ENCODE data around the gene ARHGAP6.
A peak's percentile ranks its signal among the peaks of the same experiment; 100 is the strongest.

Gene ARHGAP6

DNA sequence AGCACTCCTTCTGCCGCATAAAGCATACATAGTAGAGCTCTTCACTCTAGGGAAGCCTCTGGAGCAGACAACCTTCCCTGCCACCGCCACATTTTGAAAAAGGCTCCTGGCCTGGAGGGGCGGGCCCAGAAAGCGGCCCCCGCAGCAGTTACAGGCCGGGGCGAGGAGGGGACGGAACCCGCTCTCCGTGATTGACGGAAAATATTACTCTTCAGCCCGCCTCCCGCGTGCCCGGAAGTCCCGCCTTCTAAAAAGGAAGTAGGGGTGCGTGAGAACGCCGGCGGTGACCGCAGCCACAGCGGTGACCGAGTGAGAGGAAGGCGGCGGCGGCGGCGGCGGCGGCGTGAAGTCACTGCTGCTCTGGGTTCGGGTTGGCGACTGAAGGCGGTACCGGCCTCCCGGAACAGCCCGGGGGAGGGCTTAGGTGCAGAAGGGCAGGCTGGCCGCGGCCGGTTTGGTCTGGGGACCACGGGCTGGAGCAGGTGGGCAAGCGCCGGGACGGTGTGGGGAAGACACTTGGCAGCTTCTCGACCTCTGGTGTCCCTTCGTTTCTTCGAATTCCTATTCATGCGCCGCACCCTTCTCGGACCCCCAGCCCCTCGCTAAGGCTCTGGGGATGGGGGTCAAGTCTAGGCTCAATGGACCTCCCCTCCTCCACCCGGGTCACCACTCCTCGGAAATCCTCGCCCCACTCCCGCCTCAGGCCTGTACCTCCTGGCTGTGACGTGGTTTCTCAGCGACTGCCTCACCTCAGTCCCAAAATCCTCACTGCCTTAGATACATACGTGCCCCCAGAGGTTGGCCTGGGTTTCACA lies 554.5 kb downstream of the ARHGAP6 start, which contains the start of gene HCCS:
TSS of gene HCCS (plus strand) at position 296 of the 815 bp plus-strand sequence. CDS start 729 bp downstream, outside the sequence.
- ATAC-seq = peak; percentile 99
- TF ChIP-seq, protein P1, sequence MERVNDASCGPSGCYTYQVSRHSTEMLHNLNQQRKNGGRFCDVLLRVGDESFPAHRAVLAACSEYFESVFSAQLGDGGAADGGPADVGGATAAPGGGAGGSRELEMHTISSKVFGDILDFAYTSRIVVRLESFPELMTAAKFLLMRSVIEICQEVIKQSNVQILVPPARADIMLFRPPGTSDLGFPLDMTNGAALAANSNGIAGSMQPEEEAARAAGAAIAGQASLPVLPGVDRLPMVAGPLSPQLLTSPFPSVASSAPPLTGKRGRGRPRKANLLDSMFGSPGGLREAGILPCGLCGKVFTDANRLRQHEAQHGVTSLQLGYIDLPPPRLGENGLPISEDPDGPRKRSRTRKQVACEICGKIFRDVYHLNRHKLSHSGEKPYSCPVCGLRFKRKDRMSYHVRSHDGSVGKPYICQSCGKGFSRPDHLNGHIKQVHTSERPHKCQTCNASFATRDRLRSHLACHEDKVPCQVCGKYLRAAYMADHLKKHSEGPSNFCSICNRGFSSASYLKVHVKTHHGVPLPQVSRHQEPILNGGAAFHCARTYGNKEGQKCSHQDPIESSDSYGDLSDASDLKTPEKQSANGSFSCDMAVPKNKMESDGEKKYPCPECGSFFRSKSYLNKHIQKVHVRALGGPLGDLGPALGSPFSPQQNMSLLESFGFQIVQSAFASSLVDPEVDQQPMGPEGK (CRISPR knock-in tag; IDR thresholded peaks at IDR 0.05; ENCODE audit: borderline replicate concordance) = peak; percentile 93
- TF ChIP-seq OSR1 (CRISPR knock-in tag; IDR thresholded peaks at IDR 0.05) = no peak
- no peak for TF ChIP-seq GLIS3 (CRISPR knock-in tag; IDR thresholded peaks at IDR 0.05)

DNA sequence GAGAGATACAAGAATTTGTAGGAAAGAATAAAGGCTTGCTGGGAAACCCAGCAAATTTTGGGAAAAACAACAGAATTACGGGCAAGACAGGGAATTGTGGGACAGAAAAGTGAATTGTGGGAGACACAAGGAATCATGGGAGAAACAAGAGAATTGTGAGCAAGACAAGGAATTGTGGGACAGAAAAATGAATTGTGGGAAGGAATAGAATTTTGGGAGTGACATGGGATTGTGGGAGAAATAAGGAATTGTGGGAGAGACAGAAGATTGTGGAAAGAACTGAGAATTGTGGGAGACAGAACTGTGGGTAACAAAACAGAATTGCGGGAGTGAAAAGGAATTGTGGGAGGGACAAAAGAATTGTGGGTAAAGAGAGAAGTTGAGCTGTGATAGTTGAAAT lies 555.8 kb downstream of the ARHGAP6 start:
- TF ChIP-seq, protein P2, sequence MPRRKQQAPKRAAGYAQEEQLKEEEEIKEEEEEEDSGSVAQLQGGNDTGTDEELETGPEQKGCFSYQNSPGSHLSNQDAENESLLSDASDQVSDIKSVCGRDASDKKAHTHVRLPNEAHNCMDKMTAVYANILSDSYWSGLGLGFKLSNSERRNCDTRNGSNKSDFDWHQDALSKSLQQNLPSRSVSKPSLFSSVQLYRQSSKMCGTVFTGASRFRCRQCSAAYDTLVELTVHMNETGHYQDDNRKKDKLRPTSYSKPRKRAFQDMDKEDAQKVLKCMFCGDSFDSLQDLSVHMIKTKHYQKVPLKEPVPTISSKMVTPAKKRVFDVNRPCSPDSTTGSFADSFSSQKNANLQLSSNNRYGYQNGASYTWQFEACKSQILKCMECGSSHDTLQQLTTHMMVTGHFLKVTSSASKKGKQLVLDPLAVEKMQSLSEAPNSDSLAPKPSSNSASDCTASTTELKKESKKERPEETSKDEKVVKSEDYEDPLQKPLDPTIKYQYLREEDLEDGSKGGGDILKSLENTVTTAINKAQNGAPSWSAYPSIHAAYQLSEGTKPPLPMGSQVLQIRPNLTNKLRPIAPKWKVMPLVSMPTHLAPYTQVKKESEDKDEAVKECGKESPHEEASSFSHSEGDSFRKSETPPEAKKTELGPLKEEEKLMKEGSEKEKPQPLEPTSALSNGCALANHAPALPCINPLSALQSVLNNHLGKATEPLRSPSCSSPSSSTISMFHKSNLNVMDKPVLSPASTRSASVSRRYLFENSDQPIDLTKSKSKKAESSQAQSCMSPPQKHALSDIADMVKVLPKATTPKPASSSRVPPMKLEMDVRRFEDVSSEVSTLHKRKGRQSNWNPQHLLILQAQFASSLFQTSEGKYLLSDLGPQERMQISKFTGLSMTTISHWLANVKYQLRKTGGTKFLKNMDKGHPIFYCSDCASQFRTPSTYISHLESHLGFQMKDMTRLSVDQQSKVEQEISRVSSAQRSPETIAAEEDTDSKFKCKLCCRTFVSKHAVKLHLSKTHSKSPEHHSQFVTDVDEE (CRISPR knock-in tag; IDR thresholded peaks at IDR 0.05) = no peak
- ATAC-seq = no peak

DNA sequence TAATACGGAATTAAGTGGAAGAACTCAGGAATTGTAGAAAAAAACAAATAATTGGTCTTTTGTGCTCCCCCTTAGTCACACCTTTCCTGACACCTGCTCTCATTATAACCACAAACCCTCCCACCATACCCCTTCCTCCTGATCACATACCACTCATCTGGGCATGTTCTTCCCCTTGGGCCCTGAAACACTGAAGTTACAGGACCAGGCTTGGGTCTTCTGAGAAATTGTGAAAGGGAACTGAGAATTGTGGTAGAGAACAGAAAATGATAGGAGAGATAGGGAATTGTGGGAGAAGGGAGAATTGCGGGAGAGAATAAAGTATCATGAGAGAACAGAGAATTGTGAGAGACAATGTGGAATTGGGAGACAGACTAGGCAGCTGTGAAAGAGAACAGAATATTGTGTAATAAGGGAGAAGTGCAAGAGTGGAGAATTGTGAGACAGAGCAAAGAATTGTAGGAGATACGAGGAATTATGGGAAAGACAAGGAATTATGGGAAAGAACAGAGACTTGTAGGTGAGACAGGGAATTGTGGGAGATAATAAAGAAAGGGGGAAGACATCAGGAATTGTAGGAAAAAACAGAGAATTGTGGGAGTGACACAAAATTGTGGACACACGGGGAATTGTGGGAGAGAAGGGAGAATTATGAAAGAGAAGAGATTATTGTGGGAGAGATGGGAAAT lies 557.3 kb downstream of the ARHGAP6 start:
- TF ChIP-seq ISL1 (CRISPR knock-in tag; IDR thresholded peaks at IDR 0.05) (no peak), CSDC2 (CRISPR knock-in tag; IDR thresholded peaks at IDR 0.05) (no peak), RARB (CRISPR knock-in tag; IDR thresholded peaks at IDR 0.05) (no peak), PPARA (CRISPR knock-in tag; IDR thresholded peaks at IDR 0.05; ENCODE audit: borderline replicate concordance) (no peak), TOX (CRISPR knock-in tag; IDR thresholded peaks at IDR 0.05; ENCODE audit: borderline replicate concordance) (no peak)
- TF ChIP-seq, protein P1 (CRISPR knock-in tag; IDR thresholded peaks at IDR 0.05; ENCODE audit: borderline replicate concordance) = no peak
- TF ChIP-seq, protein P3, sequence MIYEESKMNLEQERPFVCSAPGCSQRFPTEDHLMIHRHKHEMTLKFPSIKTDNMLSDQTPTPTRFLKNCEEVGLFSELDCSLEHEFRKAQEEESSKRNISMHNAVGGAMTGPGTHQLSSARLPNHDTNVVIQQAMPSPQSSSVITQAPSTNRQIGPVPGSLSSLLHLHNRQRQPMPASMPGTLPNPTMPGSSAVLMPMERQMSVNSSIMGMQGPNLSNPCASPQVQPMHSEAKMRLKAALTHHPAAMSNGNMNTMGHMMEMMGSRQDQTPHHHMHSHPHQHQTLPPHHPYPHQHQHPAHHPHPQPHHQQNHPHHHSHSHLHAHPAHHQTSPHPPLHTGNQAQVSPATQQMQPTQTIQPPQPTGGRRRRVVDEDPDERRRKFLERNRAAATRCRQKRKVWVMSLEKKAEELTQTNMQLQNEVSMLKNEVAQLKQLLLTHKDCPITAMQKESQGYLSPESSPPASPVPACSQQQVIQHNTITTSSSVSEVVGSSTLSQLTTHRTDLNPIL (CRISPR knock-in tag; IDR thresholded peaks at IDR 0.05; ENCODE audit: low read depth) = no peak
- TF ChIP-seq, protein P4, sequence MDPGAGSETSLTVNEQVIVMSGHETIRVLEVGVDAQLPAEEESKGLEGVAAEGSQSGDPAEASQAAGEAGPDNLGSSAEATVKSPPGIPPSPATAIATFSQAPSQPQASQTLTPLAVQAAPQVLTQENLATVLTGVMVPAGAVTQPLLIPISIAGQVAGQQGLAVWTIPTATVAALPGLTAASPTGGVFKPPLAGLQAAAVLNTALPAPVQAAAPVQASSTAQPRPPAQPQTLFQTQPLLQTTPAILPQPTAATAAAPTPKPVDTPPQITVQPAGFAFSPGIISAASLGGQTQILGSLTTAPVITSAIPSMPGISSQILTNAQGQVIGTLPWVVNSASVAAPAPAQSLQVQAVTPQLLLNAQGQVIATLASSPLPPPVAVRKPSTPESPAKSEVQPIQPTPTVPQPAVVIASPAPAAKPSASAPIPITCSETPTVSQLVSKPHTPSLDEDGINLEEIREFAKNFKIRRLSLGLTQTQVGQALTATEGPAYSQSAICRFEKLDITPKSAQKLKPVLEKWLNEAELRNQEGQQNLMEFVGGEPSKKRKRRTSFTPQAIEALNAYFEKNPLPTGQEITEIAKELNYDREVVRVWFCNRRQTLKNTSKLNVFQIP (CRISPR knock-in tag; IDR thresholded peaks at IDR 0.05; ENCODE audit: borderline replicate concordance, low read depth) = no peak
- no peak for ATAC-seq

DNA sequence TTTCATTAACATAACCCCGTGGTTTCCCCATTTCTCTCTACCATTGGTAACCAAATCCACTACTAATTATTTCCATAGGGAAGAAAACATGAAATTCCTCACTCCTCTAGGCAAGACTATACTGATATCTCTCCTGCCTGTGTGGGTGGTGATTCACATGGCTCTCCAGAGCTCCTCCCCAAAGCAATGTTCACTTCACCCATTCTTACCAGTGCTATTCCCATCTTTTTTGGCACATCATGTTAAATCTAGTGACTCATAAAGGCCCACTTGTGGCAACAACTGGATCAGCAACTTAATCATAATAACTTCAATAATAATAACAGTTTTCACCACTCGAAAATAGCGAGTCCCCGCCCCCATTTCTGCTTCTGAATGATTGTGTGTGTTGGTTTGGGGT lies 560.6 kb downstream of the ARHGAP6 start:
- no peak for ATAC-seq
- TF ChIP-seq ZC3H10 (CRISPR knock-in tag; IDR thresholded peaks at IDR 0.05) (no peak), ZNF70 (CRISPR knock-in tag; IDR thresholded peaks at IDR 0.05) (no peak), RARB (CRISPR knock-in tag; IDR thresholded peaks at IDR 0.05) (no peak), ZFP30 (CRISPR knock-in tag; IDR thresholded peaks at IDR 0.05) (no peak), CSDC2 (CRISPR knock-in tag; IDR thresholded peaks at IDR 0.05) (no peak), OSR1 (CRISPR knock-in tag; IDR thresholded peaks at IDR 0.05) (no peak), ZNF565 (CRISPR knock-in tag; conservative IDR thresholded peaks at IDR 0.05; ENCODE audit: low read depth) (no peak), SNAI2 (CRISPR knock-in tag; IDR thresholded peaks at IDR 0.05) (no peak), ZNF8 (CRISPR knock-in tag; IDR thresholded peaks at IDR 0.05) (no peak), PPARA (CRISPR knock-in tag; IDR thresholded peaks at IDR 0.05; ENCODE audit: borderline replicate concordance) (no peak), TCF4 (CRISPR knock-in tag; IDR thresholded peaks at IDR 0.05; ENCODE audit: borderline replicate concordance) (no peak)
- TF ChIP-seq, protein P2 (CRISPR knock-in tag; IDR thresholded peaks at IDR 0.05) = no peak
- TF ChIP-seq, protein P4 (CRISPR knock-in tag; IDR thresholded peaks at IDR 0.05; ENCODE audit: borderline replicate concordance, low read depth) = no peak
